Measurements from ENCODE around the gene CLDN14. TPM values are rescaled to one million over a fixed set of nuclear protein-coding genes. Genes with fewer than 3 reads are reported as not detected.

CLDN14 gene
- total RNA-seq, 1 experiment from 2014 or later: not detected

DNA sequence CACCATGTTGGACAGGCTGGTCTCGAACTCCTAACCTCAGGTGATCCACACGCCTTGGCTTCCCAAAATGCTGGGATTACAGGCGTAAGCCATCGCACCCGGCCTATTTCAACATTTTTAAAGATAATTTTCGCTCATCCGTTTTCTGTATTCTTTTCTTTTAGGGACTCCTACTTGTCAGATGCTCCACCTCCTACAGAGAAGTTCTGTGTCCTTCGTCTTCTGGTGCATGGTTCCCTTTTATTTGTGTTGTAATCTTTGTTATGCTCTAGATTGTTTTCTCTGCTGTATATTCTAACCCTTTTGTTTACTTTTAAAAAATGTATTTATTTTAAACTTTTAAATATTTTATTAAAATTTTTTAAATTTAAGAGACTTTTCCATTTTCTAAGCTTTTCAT, 28.4 kb downstream of the CLDN14 start:
- POLR2A ChIA-PET: no interaction called here
- TF ChIP-seq, protein P1, sequence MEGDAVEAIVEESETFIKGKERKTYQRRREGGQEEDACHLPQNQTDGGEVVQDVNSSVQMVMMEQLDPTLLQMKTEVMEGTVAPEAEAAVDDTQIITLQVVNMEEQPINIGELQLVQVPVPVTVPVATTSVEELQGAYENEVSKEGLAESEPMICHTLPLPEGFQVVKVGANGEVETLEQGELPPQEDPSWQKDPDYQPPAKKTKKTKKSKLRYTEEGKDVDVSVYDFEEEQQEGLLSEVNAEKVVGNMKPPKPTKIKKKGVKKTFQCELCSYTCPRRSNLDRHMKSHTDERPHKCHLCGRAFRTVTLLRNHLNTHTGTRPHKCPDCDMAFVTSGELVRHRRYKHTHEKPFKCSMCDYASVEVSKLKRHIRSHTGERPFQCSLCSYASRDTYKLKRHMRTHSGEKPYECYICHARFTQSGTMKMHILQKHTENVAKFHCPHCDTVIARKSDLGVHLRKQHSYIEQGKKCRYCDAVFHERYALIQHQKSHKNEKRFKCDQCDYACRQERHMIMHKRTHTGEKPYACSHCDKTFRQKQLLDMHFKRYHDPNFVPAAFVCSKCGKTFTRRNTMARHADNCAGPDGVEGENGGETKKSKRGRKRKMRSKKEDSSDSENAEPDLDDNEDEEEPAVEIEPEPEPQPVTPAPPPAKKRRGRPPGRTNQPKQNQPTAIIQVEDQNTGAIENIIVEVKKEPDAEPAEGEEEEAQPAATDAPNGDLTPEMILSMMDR (IDR thresholded peaks at IDR 0.05; ENCODE audit: unreplicated experiment): no peak
- no peaks in the 10 kb centered on the region for H3K27me3 Mint-ChIP-seq (ENCODE audit: insufficient read depth, unreplicated experiment)
- no peaks in the 10 kb centered on the region for H3K9me3 Mint-ChIP-seq (ENCODE audit: unreplicated experiment)
- CTCF ChIA-PET: no interaction called here
- peaks cover 4% of the 10 kb centered on the region for H3K4me1 Mint-ChIP-seq (ENCODE audit: insufficient read depth, unreplicated experiment)
- no peak overlapping the region for H3K4me3 Mint-ChIP-seq (ENCODE audit: unreplicated experiment)
- BruUV-seq (replicated peaks): no TSS peak
- H3K36me3 Mint-ChIP-seq (ENCODE audit: insufficient read depth, unreplicated experiment): no peaks in the 10 kb centered on the region
- intact Hi-C loops (cut with micrococcal nuclease): no loop called here
- no peak overlapping the region for H3K27ac Mint-ChIP-seq (ENCODE audit: low read depth, unreplicated experiment)
- no peak for DNase-seq (ENCODE audit: unreplicated experiment)

DNA sequence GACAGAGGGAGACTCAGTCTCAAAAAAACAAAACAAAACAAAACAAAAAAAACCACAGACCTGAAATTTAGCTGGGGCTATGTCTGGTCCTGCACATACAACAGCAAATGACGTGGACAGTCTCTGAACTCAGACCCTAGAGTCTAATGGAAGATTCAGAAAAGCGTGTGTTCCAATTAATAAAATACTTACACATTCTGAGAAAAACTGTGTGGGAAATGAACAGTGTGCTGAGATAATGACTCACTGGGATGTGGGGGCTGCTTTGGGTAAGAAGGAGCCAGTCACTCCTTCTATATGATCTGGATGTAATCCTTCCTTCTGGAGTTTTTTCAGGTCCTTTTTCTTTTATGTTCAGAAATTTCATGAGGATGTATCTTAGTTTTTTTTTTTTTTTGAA, 29.4 kb downstream of the CLDN14 start:
- no peaks in the 10 kb centered on the region for H3K36me3 Mint-ChIP-seq (ENCODE audit: insufficient read depth, unreplicated experiment)
- DNase-seq (ENCODE audit: unreplicated experiment): no peak
- TF ChIP-seq, protein P1 (IDR thresholded peaks at IDR 0.05; ENCODE audit: unreplicated experiment): no peak
- ChIA-PET CTCF (no interaction called here), POLR2A (no interaction called here)
- intact Hi-C loops (cut with micrococcal nuclease): no loop called here
- H3K4me3 Mint-ChIP-seq (ENCODE audit: unreplicated experiment): no peak overlapping the region
- H3K9me3 Mint-ChIP-seq (ENCODE audit: unreplicated experiment): no peaks in the 10 kb centered on the region
- no TSS peak for BruUV-seq (replicated peaks)
- no peak overlapping the region for H3K27ac Mint-ChIP-seq (ENCODE audit: low read depth, unreplicated experiment)
- no peaks in the 10 kb centered on the region for H3K27me3 Mint-ChIP-seq (ENCODE audit: insufficient read depth, unreplicated experiment)
- H3K4me1 Mint-ChIP-seq (ENCODE audit: insufficient read depth, unreplicated experiment): peaks cover 4% of the 10 kb centered on the region

DNA sequence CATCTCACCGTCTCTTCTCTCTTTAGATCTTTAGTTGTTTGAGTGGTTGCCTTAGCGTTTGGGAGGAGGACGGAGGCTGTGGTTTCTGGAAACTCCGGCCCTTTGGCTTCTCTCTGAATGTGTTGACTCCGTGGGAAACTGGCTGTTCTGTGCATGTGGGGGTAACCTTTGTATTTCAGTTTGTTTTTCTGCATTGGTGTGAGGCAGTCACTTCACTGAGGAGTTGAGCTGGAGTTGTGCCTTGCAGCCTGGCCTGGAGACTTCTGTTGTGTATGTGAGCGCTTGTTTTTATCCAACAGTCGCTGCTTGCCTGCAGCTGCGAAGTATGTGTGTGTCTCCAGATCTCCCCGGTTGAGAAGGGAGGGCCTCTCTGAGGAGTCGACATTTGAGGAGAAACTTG, 33.6 kb downstream of the CLDN14 start:
- Mint-ChIP-seq H3K4me3 (ENCODE audit: unreplicated experiment) (no peak overlapping the region), H3K4me1 (ENCODE audit: insufficient read depth, unreplicated experiment) (no peaks in the 10 kb centered on the region), H3K36me3 (ENCODE audit: insufficient read depth, unreplicated experiment) (no peaks in the 10 kb centered on the region), H3K27me3 (ENCODE audit: insufficient read depth, unreplicated experiment) (no peaks in the 10 kb centered on the region), H3K27ac (ENCODE audit: low read depth, unreplicated experiment) (no peak overlapping the region), H3K9me3 (ENCODE audit: unreplicated experiment) (no peaks in the 10 kb centered on the region)
- intact Hi-C loops (cut with micrococcal nuclease): no loop called here
- BruUV-seq (replicated peaks): no TSS peak
- POLR2A ChIA-PET: no interaction called here
- TF ChIP-seq, protein P1 (IDR thresholded peaks at IDR 0.05; ENCODE audit: unreplicated experiment): no peak
- CTCF ChIA-PET: interaction anchor here (0.6 kb wide), 1 partner anchor 19 kb away, joined by 3 read pairs; no protein-coding TSS in a partner anchor
- DNase-seq (ENCODE audit: unreplicated experiment): no peak

DNA sequence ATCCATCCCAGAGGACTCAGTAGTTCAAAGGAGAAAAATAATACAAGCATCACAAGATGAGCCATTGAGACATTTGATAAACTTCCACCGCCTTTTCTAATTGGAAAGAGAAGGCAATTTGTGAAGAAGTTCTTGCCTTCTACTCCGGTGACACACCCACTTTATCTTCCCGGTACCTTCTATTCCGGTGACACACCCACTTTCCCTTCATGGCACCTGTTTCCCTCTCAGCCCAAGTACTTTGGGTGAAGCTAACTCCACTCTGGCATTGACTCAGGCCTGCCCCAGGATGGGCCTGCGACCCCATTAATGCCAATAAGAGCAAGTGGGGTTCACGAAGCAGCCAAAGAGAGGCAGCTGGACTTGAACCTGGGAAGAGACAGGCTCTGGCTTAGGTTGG, 38.2 kb downstream of the CLDN14 start:
- no peak overlapping the region for H3K27ac Mint-ChIP-seq (ENCODE audit: low read depth, unreplicated experiment)
- CTCF ChIA-PET: no interaction called here
- no peak overlapping the region for H3K4me3 Mint-ChIP-seq (ENCODE audit: unreplicated experiment)
- intact Hi-C loops (cut with micrococcal nuclease): no loop called here
- POLR2A ChIA-PET: no interaction called here
- DNase-seq (ENCODE audit: unreplicated experiment): no peak
- H3K36me3 Mint-ChIP-seq (ENCODE audit: insufficient read depth, unreplicated experiment): no peaks in the 10 kb centered on the region
- no TSS peak for BruUV-seq (replicated peaks)
- H3K9me3 Mint-ChIP-seq (ENCODE audit: unreplicated experiment): no peaks in the 10 kb centered on the region
- TF ChIP-seq, protein P1 (IDR thresholded peaks at IDR 0.05; ENCODE audit: unreplicated experiment): no peak
- peaks cover 15% of the 10 kb centered on the region for H3K4me1 Mint-ChIP-seq (ENCODE audit: insufficient read depth, unreplicated experiment)
- H3K27me3 Mint-ChIP-seq (ENCODE audit: insufficient read depth, unreplicated experiment): no peaks in the 10 kb centered on the region
